ENCODE results near the gene COL3A1. TPM values are rescaled to one million over a fixed set of nuclear protein-coding genes. Genes with fewer than 3 reads are reported as not detected.

The COL3A1 gene
- total RNA-seq, 1 donor from 2014 or later, result 12.5 TPM

DNA sequence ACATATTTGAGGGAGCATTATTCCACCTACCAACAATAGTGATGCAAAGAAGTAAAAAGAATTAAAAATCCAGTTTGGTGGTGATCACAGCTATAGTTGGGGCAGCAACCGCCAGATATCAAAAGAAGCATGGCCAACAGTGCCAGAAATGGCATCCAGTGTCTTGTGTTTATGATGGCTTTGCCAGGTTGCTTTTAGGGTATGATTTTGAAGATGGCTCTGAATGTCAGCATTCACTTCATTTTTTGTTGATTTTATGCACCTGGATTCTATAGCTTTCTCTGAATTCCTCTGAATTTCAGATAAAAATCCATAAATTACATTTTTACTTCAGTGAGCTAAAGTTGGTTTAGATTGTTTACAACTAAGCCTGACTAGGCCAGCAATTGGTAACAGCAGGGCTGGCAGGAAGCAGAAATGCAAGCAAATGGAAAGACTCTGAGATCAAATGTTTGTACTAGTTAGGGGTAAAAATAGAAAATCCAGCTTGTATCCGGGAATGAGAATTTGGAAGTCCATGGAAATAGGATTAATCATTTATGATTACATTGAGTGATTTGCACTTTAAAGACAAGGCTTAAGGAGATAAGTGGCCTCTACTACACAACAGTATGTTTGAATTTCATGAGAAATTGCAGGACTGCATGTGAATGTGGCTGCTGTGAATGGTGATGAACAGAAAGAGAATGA, 40.4 kb downstream of the COL3A1 start:
- peak; percentile 25 for DNase-seq (ENCODE audit: low read depth)
- no peak overlapping the region for H3K4me3 ChIP-seq (ENCODE audit: low read depth, low read length)
- TF ChIP-seq, protein P1, sequence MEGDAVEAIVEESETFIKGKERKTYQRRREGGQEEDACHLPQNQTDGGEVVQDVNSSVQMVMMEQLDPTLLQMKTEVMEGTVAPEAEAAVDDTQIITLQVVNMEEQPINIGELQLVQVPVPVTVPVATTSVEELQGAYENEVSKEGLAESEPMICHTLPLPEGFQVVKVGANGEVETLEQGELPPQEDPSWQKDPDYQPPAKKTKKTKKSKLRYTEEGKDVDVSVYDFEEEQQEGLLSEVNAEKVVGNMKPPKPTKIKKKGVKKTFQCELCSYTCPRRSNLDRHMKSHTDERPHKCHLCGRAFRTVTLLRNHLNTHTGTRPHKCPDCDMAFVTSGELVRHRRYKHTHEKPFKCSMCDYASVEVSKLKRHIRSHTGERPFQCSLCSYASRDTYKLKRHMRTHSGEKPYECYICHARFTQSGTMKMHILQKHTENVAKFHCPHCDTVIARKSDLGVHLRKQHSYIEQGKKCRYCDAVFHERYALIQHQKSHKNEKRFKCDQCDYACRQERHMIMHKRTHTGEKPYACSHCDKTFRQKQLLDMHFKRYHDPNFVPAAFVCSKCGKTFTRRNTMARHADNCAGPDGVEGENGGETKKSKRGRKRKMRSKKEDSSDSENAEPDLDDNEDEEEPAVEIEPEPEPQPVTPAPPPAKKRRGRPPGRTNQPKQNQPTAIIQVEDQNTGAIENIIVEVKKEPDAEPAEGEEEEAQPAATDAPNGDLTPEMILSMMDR (conservative IDR thresholded peaks at IDR 0.05; ENCODE audit: low read depth, low read length), result no peak

DNA sequence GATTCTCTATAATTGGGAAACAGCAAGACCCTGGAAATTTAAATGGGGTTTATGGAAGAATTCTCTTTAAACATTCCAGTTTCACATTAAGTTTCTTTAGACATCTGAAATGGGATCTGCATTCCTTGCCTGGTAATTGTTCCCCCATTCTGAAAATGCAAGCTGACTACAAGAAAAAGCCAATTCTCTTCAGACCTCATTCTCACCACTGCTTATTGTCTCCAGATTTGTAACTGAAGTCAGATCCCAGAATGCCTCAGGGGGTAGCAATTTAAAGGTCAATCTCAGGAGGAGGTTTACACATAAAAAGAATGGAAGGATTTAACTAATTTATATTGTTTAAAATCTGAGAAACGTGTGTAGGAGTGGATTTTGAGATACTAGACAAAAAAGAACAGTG, 41.2 kb downstream of the COL3A1 start:
- H3K4me3 ChIP-seq (ENCODE audit: low read depth, low read length), result no peak overlapping the region
- DNase-seq (ENCODE audit: low read depth), result no peak
- TF ChIP-seq, protein P1 (conservative IDR thresholded peaks at IDR 0.05; ENCODE audit: low read depth, low read length), result no peak

DNA sequence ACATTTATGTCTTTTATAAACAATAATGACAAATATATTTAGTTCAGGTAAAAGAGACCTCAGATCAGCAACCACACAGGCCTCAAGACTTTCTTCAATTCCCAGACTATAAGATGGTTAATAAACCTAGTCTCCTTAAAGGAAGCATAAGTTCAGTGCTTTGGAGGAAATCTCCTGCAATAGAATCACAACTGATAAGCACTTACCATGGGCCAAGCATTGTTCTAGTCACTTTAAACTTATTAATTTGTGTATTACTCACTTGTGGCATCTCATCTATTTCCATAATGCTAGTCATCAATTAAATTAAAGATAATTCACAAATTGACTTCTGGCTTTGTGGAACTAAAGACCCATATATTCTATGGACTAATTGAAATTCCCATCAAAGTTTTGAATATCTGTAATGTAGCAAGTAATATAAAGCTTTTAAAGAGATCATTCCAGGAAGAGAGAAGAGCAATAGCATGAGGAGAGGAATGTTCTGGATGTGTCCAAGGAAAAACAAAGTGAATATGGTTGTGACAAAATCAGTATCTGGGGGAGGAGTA, 42.2 kb downstream of the COL3A1 start:
- TF ChIP-seq, protein P1 (conservative IDR thresholded peaks at IDR 0.05; ENCODE audit: low read depth, low read length), result no peak
- no peak for DNase-seq (ENCODE audit: low read depth)
- H3K4me3 ChIP-seq (ENCODE audit: low read depth, low read length), result no peak overlapping the region

DNA sequence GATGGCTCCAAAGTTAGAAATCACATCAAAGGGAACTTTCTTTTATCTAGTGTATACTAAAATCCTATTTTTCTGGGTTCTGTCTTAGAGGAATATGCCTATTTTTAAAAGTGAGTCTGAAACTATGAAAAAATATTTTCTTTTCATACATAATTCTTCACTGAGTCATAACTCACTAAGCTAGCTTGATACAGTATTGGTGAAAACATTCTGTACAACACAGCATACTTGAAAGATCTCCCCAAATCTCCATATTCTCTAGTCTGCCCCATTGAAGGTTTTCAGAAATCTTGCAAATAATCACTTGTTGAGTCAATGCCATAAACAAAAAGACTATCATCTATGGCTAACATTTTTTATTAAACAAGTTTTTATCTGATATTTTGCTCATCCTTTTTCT, 44.5 kb downstream of the COL3A1 start:
- TF ChIP-seq, protein P1 (conservative IDR thresholded peaks at IDR 0.05; ENCODE audit: low read depth, low read length), result no peak
- DNase-seq (ENCODE audit: low read depth), result no peak
- H3K4me3 ChIP-seq (ENCODE audit: low read depth, low read length), result no peak overlapping the region

DNA sequence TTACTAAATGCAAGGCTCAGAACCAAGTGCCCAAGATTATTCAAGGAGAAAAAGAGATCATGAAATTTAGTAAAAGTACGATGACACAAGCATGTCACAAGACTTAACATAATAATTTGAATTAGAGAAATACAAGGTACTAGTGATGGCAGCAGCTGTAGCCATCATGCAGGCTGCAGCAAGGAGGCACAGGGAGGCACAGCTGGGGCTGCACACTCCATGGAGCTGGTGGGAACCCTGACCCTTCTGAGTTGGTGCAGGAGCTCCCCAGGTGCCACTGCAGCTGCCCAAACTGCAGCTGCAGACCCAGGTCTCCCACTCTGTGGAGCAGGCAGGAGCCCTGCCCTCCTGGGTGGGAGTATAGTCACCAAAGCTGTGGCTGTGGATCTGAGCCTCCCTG, 46.0 kb downstream of the COL3A1 start:
- no peak for DNase-seq (ENCODE audit: low read depth)
- TF ChIP-seq, protein P1 (conservative IDR thresholded peaks at IDR 0.05; ENCODE audit: low read depth, low read length), result no peak
- no peak overlapping the region for H3K4me3 ChIP-seq (ENCODE audit: low read depth, low read length)

DNA sequence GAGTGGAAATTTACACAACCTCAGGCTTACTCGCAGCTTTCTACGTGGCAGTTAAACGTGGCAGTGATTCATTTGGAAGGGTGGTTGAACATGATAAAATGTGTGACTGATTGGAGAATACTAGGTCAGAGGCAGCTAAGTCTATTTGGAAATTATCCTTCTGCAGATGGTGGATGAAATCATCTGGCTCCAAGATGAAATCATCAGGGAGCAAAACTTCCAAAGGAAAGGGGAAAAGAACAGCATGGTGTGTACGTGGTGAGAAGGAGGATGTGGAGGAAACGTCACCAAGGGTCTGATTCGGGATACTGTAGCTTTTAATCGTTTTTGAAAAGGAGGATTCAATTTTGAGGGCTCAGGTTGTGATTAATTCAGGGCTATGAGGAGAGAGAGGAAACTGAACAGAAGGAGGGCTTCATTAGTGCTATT, 47.9 kb downstream of the COL3A1 start:
- TF ChIP-seq, protein P1 (conservative IDR thresholded peaks at IDR 0.05; ENCODE audit: low read depth, low read length), result no peak
- DNase-seq (ENCODE audit: low read depth), result no peak
- H3K4me3 ChIP-seq (ENCODE audit: low read depth, low read length), result no peak overlapping the region

DNA sequence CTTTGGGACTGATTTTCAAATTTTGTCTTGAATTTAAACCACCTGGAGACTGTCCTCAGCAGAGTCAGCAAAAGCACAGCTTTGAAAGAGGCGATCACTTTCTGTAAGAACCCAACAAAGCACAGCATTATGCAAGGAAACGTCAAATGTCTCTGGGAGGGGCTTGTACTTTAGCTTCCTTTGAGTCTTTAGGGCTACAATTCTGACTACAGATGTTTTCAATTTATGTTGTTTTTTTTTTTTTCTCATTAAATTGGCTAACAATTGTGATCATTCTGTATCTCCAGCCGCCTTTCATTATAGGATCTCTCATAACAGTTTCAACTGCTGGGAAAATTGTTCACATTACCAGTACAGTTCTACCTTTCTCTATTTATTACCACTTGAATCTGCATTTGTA, 48.3 kb downstream of the COL3A1 start:
- DNase-seq (ENCODE audit: low read depth), result no peak
- TF ChIP-seq, protein P1 (conservative IDR thresholded peaks at IDR 0.05; ENCODE audit: low read depth, low read length), result no peak
- H3K4me3 ChIP-seq (ENCODE audit: low read depth, low read length), result no peak overlapping the region
